ENCODE data around the gene ARL13A.

DNA sequence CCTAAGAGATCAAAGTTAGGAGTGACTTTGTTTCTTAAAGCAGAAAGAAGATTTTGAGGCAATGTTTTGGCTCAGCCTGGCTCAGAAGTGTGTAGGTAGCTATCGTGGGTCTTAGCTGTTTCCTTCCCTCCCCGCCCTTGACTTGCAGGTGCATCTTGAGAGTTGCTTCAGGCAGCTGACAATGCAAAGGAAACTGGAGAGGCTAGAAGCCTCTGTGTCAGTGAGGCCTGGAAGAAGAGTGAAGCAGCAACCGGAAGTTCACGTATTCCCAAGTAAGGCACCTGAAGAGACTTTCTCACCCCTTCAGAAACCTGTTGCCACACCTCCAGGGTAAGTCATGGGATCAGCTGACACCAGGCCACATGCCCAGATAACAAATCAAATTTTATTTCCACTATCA is 30.2 kb upstream of the ARL13A start:
- no peak for TF ChIP-seq EZH2 (IDR thresholded peaks at IDR 0.05; ENCODE audit: borderline replicate concordance, low read length)
- TF ChIP-seq, protein P1, sequence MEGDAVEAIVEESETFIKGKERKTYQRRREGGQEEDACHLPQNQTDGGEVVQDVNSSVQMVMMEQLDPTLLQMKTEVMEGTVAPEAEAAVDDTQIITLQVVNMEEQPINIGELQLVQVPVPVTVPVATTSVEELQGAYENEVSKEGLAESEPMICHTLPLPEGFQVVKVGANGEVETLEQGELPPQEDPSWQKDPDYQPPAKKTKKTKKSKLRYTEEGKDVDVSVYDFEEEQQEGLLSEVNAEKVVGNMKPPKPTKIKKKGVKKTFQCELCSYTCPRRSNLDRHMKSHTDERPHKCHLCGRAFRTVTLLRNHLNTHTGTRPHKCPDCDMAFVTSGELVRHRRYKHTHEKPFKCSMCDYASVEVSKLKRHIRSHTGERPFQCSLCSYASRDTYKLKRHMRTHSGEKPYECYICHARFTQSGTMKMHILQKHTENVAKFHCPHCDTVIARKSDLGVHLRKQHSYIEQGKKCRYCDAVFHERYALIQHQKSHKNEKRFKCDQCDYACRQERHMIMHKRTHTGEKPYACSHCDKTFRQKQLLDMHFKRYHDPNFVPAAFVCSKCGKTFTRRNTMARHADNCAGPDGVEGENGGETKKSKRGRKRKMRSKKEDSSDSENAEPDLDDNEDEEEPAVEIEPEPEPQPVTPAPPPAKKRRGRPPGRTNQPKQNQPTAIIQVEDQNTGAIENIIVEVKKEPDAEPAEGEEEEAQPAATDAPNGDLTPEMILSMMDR (conservative IDR thresholded peaks at IDR 0.05 in 1 of 2, IDR thresholded peaks at IDR 0.05 in 1 of 2; ENCODE audit: extremely low read depth in 1 of 2, insufficient read depth in 1 of 2, low read depth in 1 of 2, low read length in 2 of 2), result no peak

Data from mammary epithelial cell (primary cell).